Adrenal gland (tissue), 5 donors: ENCODE results near the gene EXOC4.

Experiments
- POLR2A ChIP-seq, 2 donors: fragments of 450-650 bp; IDR thresholded peaks; one replicate each; pipeline ENCODE4 v1.6.1; 2017; ENCODE audit warnings: antibody characterized with exemption in 2 of 2, mild to moderate bottlenecking in 2 of 2, moderate library complexity in 1 of 2
- TF ChIP-seq, protein P1 (sequence below), 6 experiments: fragments of 450-650 bp in 4 of 6; fragments of 200-600 bp in 2 of 6; sonication (generic) in 1 of 6; IDR thresholded peaks; 1 replicate in 5 of 6; 2 replicates in 1 of 6; pipeline versions ENCODE4 v1.5.1 to v1.8.0; 2016 to 2021; ENCODE audit warnings: antibody characterized with exemption in 6 of 6, mild to moderate bottlenecking in 2 of 6, moderate library complexity in 1 of 6
- donor health status: DM: no; HTN: no; CAD: no.

DNA sequence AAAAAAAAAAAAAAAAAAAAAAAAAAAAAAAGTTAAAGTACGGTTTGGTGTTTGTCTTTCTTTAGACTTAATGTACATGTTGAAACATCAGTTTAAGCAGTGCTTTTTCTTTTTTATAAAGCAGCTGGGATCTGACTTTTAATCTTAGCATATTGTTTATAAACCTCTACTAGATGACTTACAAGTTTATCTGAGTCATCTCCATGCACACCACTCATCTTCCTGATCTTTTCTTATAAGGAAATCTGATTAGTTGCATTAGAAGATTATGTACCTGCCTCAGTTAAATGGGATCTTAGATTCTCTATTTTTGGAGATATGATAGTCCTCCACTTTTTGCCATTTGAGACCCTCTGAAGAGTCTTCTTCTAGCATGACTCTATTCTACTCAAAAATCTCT lies 482.3 kb downstream of the EXOC4 start:
- TF ChIP-seq, protein P1, sequence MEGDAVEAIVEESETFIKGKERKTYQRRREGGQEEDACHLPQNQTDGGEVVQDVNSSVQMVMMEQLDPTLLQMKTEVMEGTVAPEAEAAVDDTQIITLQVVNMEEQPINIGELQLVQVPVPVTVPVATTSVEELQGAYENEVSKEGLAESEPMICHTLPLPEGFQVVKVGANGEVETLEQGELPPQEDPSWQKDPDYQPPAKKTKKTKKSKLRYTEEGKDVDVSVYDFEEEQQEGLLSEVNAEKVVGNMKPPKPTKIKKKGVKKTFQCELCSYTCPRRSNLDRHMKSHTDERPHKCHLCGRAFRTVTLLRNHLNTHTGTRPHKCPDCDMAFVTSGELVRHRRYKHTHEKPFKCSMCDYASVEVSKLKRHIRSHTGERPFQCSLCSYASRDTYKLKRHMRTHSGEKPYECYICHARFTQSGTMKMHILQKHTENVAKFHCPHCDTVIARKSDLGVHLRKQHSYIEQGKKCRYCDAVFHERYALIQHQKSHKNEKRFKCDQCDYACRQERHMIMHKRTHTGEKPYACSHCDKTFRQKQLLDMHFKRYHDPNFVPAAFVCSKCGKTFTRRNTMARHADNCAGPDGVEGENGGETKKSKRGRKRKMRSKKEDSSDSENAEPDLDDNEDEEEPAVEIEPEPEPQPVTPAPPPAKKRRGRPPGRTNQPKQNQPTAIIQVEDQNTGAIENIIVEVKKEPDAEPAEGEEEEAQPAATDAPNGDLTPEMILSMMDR (IDR thresholded peaks at IDR 0.05), result no peak
- no peak for TF ChIP-seq POLR2A (IDR thresholded peaks at IDR 0.05)
